WTC11 (cell line): Measurements from ENCODE around the gene DDX39A.

ENCODE experiments used
- FOXJ3 ChIP-seq: sonication (generic); formaldehyde crosslinking; IDR thresholded peaks from 2 replicates; pipeline ENCODE4 v1.9.0; 2021; ENCODE audit warnings: missing genetic modification reagents, mild to moderate bottlenecking, borderline replicate concordance
- ZNF138 ChIP-seq: sonication (generic); formaldehyde crosslinking; conservative IDR thresholded peaks from 2 replicates; pipeline ENCODE4 v1.8.1; 2022; ENCODE audit warnings: mild to moderate bottlenecking, moderate library complexity, missing genetic modification reagents
- TF ChIP-seq, protein P1 (sequence below): sonication (generic); formaldehyde crosslinking; IDR thresholded peaks from 2 replicates; pipeline ENCODE4 v1.8.0; 2022; ENCODE audit warnings: mild to moderate bottlenecking, missing genetic modification reagents
- TF ChIP-seq, protein P2 (sequence below): sonication (generic); formaldehyde crosslinking; IDR thresholded peaks from 2 replicates; pipeline ENCODE4 v1.8.1; 2022; ENCODE audit warnings: low read depth, mild to moderate bottlenecking, moderate library complexity, missing genetic modification reagents, borderline replicate concordance
- TF ChIP-seq, protein P3 (sequence below): fragments of 250-450 bp; sonication (Bioruptor Pico); IDR thresholded peaks from 2 replicates; pipeline ENCODE4 v1.9.0; 2021; ENCODE audit warnings: mild to moderate bottlenecking, borderline replicate concordance
- TF ChIP-seq, protein P4 (sequence below): fragments of 200-600 bp; IDR thresholded peaks from 2 replicates; pipeline ENCODE4 v1.8.0; 2022; ENCODE audit warnings: antibody characterized with exemption
- TF ChIP-seq, protein P5 (sequence below): sonication (generic); formaldehyde crosslinking; IDR thresholded peaks from 2 replicates; pipeline ENCODE4 v1.8.1; 2023; ENCODE audit warnings: mild to moderate bottlenecking, missing genetic modification reagents, moderate library complexity
- TF ChIP-seq, protein P6 (sequence below): sonication (generic); formaldehyde crosslinking; conservative IDR thresholded peaks from 2 replicates; pipeline ENCODE4 v1.8.1; 2022; ENCODE audit warnings: mild to moderate bottlenecking, missing genetic modification reagents
- TF ChIP-seq, protein P7 (sequence below): sonication (generic); formaldehyde crosslinking; IDR thresholded peaks from 2 replicates; pipeline ENCODE4 v1.8.1; 2023; ENCODE audit warnings: mild to moderate bottlenecking, missing genetic modification reagents

DNA sequence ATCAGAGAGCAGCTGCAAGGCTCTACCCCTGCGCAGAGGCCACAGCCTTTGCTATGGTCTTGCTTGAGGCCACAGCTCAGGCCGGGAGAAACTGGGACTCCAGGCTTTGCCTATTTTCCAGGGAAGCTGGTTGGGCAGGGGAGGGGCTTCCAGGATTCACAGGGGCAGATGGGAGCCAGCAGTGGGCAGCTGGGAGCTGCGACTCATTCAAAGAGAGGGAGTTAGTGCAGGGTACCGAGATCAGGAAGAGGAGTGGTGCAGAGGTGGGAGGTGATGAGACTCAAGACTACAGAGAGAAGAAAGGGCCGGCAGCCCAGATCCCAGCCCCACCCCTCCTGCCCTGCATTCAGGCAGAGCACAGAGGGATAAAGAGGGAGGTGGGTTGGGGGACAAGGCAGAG, 25.8 kb downstream of the DDX39A start:
- TF ChIP-seq, protein P1, sequence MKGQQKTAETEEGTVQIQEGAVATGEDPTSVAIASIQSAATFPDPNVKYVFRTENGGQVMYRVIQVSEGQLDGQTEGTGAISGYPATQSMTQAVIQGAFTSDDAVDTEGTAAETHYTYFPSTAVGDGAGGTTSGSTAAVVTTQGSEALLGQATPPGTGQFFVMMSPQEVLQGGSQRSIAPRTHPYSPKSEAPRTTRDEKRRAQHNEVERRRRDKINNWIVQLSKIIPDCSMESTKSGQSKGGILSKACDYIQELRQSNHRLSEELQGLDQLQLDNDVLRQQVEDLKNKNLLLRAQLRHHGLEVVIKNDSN, result no peak
- TF ChIP-seq, protein P2, sequence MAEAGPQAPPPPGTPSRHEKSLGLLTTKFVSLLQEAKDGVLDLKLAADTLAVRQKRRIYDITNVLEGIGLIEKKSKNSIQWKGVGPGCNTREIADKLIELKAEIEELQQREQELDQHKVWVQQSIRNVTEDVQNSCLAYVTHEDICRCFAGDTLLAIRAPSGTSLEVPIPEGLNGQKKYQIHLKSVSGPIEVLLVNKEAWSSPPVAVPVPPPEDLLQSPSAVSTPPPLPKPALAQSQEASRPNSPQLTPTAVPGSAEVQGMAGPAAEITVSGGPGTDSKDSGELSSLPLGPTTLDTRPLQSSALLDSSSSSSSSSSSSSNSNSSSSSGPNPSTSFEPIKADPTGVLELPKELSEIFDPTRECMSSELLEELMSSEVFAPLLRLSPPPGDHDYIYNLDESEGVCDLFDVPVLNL, result no peak
- TF ChIP-seq, protein P3, sequence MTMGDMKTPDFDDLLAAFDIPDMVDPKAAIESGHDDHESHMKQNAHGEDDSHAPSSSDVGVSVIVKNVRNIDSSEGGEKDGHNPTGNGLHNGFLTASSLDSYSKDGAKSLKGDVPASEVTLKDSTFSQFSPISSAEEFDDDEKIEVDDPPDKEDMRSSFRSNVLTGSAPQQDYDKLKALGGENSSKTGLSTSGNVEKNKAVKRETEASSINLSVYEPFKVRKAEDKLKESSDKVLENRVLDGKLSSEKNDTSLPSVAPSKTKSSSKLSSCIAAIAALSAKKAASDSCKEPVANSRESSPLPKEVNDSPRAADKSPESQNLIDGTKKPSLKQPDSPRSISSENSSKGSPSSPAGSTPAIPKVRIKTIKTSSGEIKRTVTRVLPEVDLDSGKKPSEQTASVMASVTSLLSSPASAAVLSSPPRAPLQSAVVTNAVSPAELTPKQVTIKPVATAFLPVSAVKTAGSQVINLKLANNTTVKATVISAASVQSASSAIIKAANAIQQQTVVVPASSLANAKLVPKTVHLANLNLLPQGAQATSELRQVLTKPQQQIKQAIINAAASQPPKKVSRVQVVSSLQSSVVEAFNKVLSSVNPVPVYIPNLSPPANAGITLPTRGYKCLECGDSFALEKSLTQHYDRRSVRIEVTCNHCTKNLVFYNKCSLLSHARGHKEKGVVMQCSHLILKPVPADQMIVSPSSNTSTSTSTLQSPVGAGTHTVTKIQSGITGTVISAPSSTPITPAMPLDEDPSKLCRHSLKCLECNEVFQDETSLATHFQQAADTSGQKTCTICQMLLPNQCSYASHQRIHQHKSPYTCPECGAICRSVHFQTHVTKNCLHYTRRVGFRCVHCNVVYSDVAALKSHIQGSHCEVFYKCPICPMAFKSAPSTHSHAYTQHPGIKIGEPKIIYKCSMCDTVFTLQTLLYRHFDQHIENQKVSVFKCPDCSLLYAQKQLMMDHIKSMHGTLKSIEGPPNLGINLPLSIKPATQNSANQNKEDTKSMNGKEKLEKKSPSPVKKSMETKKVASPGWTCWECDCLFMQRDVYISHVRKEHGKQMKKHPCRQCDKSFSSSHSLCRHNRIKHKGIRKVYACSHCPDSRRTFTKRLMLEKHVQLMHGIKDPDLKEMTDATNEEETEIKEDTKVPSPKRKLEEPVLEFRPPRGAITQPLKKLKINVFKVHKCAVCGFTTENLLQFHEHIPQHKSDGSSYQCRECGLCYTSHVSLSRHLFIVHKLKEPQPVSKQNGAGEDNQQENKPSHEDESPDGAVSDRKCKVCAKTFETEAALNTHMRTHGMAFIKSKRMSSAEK, result no peak
- TF ChIP-seq, protein P4, sequence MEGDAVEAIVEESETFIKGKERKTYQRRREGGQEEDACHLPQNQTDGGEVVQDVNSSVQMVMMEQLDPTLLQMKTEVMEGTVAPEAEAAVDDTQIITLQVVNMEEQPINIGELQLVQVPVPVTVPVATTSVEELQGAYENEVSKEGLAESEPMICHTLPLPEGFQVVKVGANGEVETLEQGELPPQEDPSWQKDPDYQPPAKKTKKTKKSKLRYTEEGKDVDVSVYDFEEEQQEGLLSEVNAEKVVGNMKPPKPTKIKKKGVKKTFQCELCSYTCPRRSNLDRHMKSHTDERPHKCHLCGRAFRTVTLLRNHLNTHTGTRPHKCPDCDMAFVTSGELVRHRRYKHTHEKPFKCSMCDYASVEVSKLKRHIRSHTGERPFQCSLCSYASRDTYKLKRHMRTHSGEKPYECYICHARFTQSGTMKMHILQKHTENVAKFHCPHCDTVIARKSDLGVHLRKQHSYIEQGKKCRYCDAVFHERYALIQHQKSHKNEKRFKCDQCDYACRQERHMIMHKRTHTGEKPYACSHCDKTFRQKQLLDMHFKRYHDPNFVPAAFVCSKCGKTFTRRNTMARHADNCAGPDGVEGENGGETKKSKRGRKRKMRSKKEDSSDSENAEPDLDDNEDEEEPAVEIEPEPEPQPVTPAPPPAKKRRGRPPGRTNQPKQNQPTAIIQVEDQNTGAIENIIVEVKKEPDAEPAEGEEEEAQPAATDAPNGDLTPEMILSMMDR, result no peak
- TF ChIP-seq, protein P5, sequence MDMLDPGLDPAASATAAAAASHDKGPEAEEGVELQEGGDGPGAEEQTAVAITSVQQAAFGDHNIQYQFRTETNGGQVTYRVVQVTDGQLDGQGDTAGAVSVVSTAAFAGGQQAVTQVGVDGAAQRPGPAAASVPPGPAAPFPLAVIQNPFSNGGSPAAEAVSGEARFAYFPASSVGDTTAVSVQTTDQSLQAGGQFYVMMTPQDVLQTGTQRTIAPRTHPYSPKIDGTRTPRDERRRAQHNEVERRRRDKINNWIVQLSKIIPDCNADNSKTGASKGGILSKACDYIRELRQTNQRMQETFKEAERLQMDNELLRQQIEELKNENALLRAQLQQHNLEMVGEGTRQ (CRISPR knock-in tag), result no peak
- TF ChIP-seq FOXJ3, result no peak
- TF ChIP-seq, protein P6, sequence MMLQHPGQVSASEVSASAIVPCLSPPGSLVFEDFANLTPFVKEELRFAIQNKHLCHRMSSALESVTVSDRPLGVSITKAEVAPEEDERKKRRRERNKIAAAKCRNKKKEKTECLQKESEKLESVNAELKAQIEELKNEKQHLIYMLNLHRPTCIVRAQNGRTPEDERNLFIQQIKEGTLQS (CRISPR knock-in tag), result no peak
- TF ChIP-seq, protein P7, sequence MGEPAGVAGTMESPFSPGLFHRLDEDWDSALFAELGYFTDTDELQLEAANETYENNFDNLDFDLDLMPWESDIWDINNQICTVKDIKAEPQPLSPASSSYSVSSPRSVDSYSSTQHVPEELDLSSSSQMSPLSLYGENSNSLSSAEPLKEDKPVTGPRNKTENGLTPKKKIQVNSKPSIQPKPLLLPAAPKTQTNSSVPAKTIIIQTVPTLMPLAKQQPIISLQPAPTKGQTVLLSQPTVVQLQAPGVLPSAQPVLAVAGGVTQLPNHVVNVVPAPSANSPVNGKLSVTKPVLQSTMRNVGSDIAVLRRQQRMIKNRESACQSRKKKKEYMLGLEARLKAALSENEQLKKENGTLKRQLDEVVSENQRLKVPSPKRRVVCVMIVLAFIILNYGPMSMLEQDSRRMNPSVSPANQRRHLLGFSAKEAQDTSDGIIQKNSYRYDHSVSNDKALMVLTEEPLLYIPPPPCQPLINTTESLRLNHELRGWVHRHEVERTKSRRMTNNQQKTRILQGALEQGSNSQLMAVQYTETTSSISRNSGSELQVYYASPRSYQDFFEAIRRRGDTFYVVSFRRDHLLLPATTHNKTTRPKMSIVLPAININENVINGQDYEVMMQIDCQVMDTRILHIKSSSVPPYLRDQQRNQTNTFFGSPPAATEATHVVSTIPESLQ, result no peak
- TF ChIP-seq ZNF138 (CRISPR knock-in tag), result no peak
